Placental epithelial cell (primary cell): ENCODE data around the gene NBPF15. TPM values are rescaled to one million over a fixed set of nuclear protein-coding genes. Genes with fewer than 3 reads are reported as not detected.

Experiments
- small RNA-seq: library from RNA; depleted of rRNA; stranded (forward); fragments of <200 nt; gene quantifications from one replicate; pipeline ENCODE3, GENCODE V24; 2012
- total RNA-seq: library from RNA; depleted of rRNA; stranded (reverse); fragments of >200 nt; gene quantifications from 2 replicates; pipeline ENCODE4 v1.2.3, GENCODE V29; 2012

Gene NBPF15, protein sequence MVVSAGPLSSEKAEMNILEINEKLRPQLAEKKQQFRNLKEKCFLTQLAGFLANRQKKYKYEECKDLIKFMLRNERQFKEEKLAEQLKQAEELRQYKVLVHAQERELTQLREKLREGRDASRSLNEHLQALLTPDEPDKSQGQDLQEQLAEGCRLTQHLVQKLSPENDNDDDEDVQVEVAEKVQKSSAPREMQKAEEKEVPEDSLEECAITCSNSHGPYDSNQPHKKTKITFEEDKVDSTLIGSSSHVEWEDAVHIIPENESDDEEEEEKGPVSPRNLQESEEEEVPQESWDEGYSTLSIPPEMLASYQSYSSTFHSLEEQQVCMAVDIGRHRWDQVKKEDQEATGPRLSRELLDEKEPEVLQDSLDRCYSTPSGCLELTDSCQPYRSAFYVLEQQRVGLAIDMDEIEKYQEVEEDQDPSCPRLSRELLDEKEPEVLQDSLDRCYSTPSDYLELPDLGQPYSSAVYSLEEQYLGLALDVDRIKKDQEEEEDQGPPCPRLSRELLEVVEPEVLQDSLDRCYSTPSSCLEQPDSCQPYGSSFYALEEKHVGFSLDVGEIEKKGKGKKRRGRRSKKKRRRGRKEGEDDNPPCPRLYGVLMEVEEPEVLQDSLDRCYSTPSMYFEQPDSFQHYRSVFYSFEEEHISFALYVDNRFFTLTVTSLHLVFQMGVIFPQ
- 45.2 and 66.3 TPM in 2 replicates for total RNA-seq

GRCh38 chr1:144461136-144461759 is at the start of gene NBPF15:
Gene NBPF15 (minus strand): TSS chr1:144461669. CDS start chr1:144440003, 21,666 bp downstream.

Small RNA genes within 50 kb of the gene (small RNA-seq; reads per million reads assigned to genes)
- gene AC246785.4 (not detected), gene RNVU1-15 (252 reads per million, percentile 99 among the genes with 10 or more reads in this experiment)

Other genes starting within 250 kb of the NBPF15 start
- gene PPIAL4E, start 88.0 kb downstream of the NBPF15 start, total RNA-seq = not detected in 2 replicates
- gene PPIAL4F, start 131.2 kb upstream of the NBPF15 start, total RNA-seq = not detected in 2 replicates